Tibial nerve (tissue), 4 donors: ENCODE data around the gene CAVIN1. TPM values are rescaled to one million over a fixed set of nuclear protein-coding genes. Genes with fewer than 3 reads are reported as not detected.

Source experiments
- DNase-seq, 2 donors: peaks; one replicate each; pipeline ENCODE4 v3.0.0-alpha.2; 2019; ENCODE audit warnings: low spot score in 2 of 2
- H3K27ac ChIP-seq, 4 donors: fragments of 200-600 bp; sonication (generic) in 3 of 4; one replicate each; pipeline ENCODE4 v1.5.1; 2017 to 2019; ENCODE audit warnings: mild to moderate bottlenecking in 1 of 4
- H3K27me3 ChIP-seq, 2 donors: fragments of 200-600 bp; sonication (generic) in 1 of 2; one replicate each; pipeline versions ENCODE4 v1.5.1 to v1.6.0; 2017 to 2019
- H3K36me3 ChIP-seq, 3 donors: fragments of 200-600 bp; sonication (generic); one replicate each; pipeline ENCODE4 v1.5.1; 2018 to 2019
- H3K4me1 ChIP-seq, 4 donors: fragments of 200-600 bp; sonication (generic) in 3 of 4; one replicate each; pipeline ENCODE4 v1.5.1; 2017 to 2019
- H3K4me3 ChIP-seq, 4 donors: fragments of 200-600 bp; sonication (generic) in 3 of 4; one replicate each; pipeline ENCODE4 v1.5.1; 2017 to 2019; ENCODE audit warnings: mild to moderate bottlenecking in 1 of 4, moderate library complexity in 1 of 4
- H3K9me3 ChIP-seq, 4 donors: fragments of 200-600 bp; sonication (generic) in 3 of 4; one replicate each; pipeline ENCODE4 v1.5.1; 2017 to 2019
- CTCF ChIP-seq, 5 experiments: fragments of 200-600 bp in 3 of 5; fragments of 450-650 bp in 2 of 5; sonication (generic) in 3 of 5; IDR thresholded peaks; one replicate each; pipeline ENCODE4 v1.5.1; 2016 to 2019; ENCODE audit warnings: antibody characterized with exemption in 5 of 5, mild to moderate bottlenecking in 3 of 5, moderate library complexity in 2 of 5
- EP300 ChIP-seq, 2 donors: sonication (generic); formaldehyde crosslinking; IDR thresholded peaks; one replicate each; pipeline ENCODE4 v1.6.1; 2017; ENCODE audit warnings: antibody characterized with exemption in 2 of 2, mild to moderate bottlenecking in 1 of 2
- POLR2A ChIP-seq, 2 donors: fragments of 450-650 bp; IDR thresholded peaks; one replicate each; pipeline ENCODE4 v1.6.1; 2017; ENCODE audit warnings: antibody characterized with exemption in 2 of 2, mild to moderate bottlenecking in 2 of 2, moderate library complexity in 2 of 2
- whole genome bisulfite sequencing, 2 donors: methylation state at CpG; one replicate each; pipeline ENCODE4 v1.1.5; 2018; 5-methylcytosine and 5-hydroxymethylcytosine counted together
- total RNA-seq, 4 donors: library from RNA; depleted of rRNA; stranded (reverse); fragments of >200 nt; gene quantifications; one replicate each; pipeline ENCODE4 v1.1.0, GENCODE V29; 2016

CAVIN1 gene
- total RNA-seq, 4 donors from 2014 or later = 441 to 784 (median 706) TPM

GRCh38 chr17:42386777-42387657, 36.0 kb downstream of the CAVIN1 start:
- WGBS, 2 donors = 0 to 1% methylated on average over 8 of the region's 8 CpGs
- Histone ChIP-seq H3K4me3 (peak overlapping the region; percentile 76 to 100 (median 96)), H3K4me1 (peaks cover 0 to 76% (median 28%) of the 10 kb centered on the region in 4 donors), H3K27ac (peak overlapping the region; percentile 98 to 100 (median 100)), H3K9me3 (no peaks in the 10 kb centered on the region), H3K36me3 (peaks cover 0 to 16% (median 0%) of the 10 kb centered on the region in 3 donors), H3K27me3 (no peaks in the 10 kb centered on the region)
- DNase-seq = no peak
- no peak for TF ChIP-seq CTCF (IDR thresholded peaks at IDR 0.05)
- TF ChIP-seq EP300 (IDR thresholded peaks at IDR 0.05) = peak; percentile 16 to 53

GRCh38 chr17:42381898-42382297, 41.2 kb downstream of the CAVIN1 start:
- DNase-seq = no peak
- Histone ChIP-seq H3K4me1 (peaks cover 0 to 87% (median 43%) of the 10 kb centered on the region in 4 donors), H3K9me3 (no peaks in the 10 kb centered on the region), H3K27me3 (no peaks in the 10 kb centered on the region), H3K36me3 (peaks cover 0 to 16% (median 0%) of the 10 kb centered on the region in 3 donors), H3K27ac (peak overlapping the region in 1 of 4 donors; percentile 26), H3K4me3 (no peak overlapping the region)
- no peak for TF ChIP-seq POLR2A (IDR thresholded peaks at IDR 0.05)
- TF ChIP-seq CTCF (IDR thresholded peaks at IDR 0.05) = no peak
- TF ChIP-seq EP300 (IDR thresholded peaks at IDR 0.05) = no peak
- WGBS, 2 donors = 76 to 91% methylated on average over 3 of the region's 3 CpGs

- H3K36me3 ChIP-seq = peaks cover 0 to 16% (median 0%) of the 10 kb centered on the region in 3 donors
- H3K27me3 ChIP-seq = no peaks in the 10 kb centered on the region
- TF ChIP-seq EP300 (IDR thresholded peaks at IDR 0.05) = no peak
- no peak for TF ChIP-seq CTCF (IDR thresholded peaks at IDR 0.05)
- TF ChIP-seq POLR2A (IDR thresholded peaks at IDR 0.05) = no peak
- no peaks in the 10 kb centered on the region for H3K9me3 ChIP-seq
- no peak for DNase-seq
- WGBS, 2 donors = 83 to 85% methylated on average over 3 of the region's 3 CpGs
- H3K4me1 ChIP-seq = peaks cover 0 to 82% (median 38%) of the 10 kb centered on the region in 4 donors
- peak overlapping the region in 1 of 4 donors; percentile 8 for H3K27ac ChIP-seq
- no peak overlapping the region for H3K4me3 ChIP-seq
Measured at GRCh38 chr17:42380935-42381334, 42.1 kb downstream of the CAVIN1 start.

- Histone ChIP-seq H3K4me3 (peak overlapping the region; percentile 1 to 40 (median 29)), H3K27me3 (no peaks in the 10 kb centered on the region), H3K9me3 (no peaks in the 10 kb centered on the region), H3K36me3 (peaks cover 0 to 16% (median 0%) of the 10 kb centered on the region in 3 donors), H3K4me1 (peaks cover 0 to 85% (median 29%) of the 10 kb centered on the region in 4 donors), H3K27ac (peak overlapping the region; percentile 61 to 82 (median 72))
- DNase-seq = no peak
- WGBS, 2 donors = 9 to 14% methylated on average over 6 of the region's 6 CpGs
- TF ChIP-seq EP300 (IDR thresholded peaks at IDR 0.05) (peak in 1 of 2 donors; percentile 30), CTCF (IDR thresholded peaks at IDR 0.05) (no peak)
Measured at GRCh38 chr17:42378959-42379594, 44.0 kb downstream of the CAVIN1 start.
